ENCODE data around the gene CEP112.

- TF ChIP-seq TAF1 (IDR thresholded peaks at IDR 0.05; ENCODE audit: low read depth, low read length) (no peak), POLR2A (IDR thresholded peaks at IDR 0.05; ENCODE audit: low read depth, low read length) (no peak), POLR2AphosphoS5 (IDR thresholded peaks at IDR 0.05; ENCODE audit: low read depth, low read length) (no peak), SPI1 (IDR thresholded peaks at IDR 0.05; ENCODE audit: low read depth, low read length) (no peak)
These were observed 605.0 kb downstream of the CEP112 start for GRCh38 chr17:65586899-65587298.

Data from GM12891 (cell line).